GM18858 (cell line): ENCODE results near the gene CTF1.

Source experiments
- ATAC-seq: cut with Tn5 transposase; IDR thresholded peaks from one replicate; pipeline ENCODE4 v1.9.1; 2021; ENCODE audit not compliant: unreplicated experiment

Gene CTF1

GRCh38 chr16:30953111-30953510 lies 56.7 kb downstream of the CTF1 start:
- ATAC-seq = no peak
